HG02571 (cell line): ENCODE results near the gene TRIM67.
"Not testable (repeated sequence)": the region's sequence is repeated elsewhere in the genome, so short reads cannot be mapped to it uniquely, and the experiment has no call there.

Source experiments
- ATAC-seq: cut with Tn5 transposase; IDR thresholded peaks from one replicate; pipeline ENCODE4 v1.9.1; 2021; ENCODE audit warnings: mild to moderate bottlenecking, moderate library complexity; ENCODE audit not compliant: unreplicated experiment

The TRIM67 gene

GRCh38 chr1:231157311-231157710 lies 4.5 kb upstream of the TRIM67 start:
- no peak for ATAC-seq

- not testable (repeated sequence) for ATAC-seq
Measured at GRCh38 chr1:231158141-231158540, 3.7 kb upstream of the TRIM67 start.

DNA sequence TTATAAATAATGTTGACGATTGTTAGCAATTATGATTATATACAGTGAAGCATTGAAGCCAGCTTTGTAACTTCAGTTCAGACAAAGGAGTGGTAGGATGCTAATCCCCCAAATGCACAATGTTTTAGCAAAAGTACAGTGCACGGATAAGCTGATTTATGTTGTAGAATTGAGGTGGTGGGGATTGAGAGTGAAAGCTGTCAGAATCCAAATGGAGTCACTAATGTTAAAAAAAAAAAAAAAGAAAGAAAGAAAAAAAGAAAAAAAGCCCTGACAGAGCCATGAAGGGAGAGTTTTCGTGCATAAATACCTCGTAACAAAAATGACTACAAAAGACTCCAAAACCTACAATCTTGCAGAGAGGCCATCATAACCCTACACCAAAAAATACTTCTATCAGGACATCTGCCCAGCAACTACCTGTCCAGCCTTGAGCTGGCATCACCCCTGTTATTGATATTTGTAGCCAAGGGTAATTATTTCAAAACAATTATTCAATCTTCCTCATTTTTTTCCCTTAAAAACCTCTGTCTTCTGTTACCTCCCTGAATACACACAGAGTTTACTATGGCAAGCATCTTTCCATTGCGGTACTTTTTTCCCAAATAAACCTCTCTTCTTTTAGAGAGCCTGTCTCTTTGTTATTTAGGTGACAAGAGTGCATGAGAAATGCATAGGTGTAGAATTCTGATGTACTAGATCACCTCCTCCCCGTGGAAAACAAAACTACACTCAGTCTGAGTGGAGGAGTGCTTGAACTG lies 2.5 kb upstream of the TRIM67 start:
- no peak for ATAC-seq

DNA sequence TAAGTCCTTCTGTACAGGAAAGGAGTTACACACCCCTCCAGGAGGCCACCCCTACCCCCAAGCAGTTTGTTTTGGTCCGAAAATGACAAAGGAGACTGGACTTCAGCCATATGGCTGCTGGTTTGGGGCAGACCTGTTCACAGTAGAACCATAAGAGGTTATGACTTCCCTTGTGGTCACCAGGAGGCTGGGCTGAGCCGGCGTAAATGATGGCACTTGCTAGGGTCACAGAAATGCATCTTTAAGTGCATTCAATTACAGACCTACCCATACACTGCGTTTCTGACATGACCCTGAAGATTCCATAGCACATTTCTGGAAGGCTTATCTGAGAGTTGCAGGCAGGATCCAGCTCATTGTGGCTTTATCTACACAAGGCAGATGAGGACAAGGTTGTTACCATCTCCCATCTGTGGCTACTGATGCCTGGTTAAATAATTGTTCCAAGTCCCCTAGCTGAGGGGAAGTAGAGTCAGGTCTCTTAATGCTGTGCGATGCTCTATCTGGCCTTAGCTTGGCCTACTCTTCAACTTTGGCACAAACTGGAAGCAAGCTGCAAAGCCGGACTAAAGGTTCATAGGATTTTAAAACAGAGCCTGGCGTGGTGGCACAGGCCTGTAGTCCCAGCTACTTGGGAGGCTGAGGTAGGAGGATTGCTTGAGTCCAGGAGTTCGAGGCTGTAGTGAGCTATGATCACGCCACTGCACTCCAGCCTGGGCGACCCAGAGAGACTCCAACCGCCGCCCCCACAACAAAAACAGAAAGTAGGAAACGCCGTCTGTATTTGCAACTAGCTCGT lies 1.7 kb upstream of the TRIM67 start:
- no peak for ATAC-seq

DNA sequence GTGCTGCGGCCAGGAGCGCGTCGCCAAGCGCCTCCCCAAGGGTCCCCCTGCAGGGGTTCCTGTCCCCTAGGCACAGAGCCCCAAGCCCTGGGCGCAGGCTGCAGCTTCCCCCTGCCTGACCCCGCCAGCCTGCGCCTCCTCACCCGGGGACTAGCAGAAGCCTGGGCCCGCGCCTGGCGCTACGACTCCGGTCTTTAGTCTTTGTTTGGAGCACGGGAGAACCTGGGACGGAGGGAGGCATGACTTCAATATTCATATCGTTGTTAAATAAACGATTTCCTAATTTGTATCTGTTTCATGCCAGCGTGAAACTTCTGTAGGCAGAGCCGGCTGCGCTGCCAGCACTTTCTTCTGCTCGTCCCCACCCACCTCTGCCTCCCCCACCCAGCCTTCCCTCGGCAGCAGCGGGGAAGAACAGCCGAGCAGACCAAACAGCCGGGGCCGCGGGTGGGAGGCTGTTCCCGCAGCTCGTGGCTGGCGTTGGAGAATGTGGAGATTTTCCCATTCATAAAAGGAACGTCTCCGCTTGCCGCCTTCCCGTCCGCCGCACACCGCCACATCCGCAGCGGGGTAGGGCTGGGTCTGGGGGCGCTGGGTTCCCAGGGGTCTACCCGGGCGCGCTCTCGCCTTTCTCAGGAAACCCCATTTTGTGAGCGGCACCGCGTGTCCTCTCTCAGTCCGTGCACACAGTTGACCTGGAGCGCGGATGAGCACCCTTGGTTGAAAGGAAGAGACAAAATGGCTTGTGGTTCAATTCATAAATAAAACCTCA lies 777 bp upstream of the TRIM67 start:
- ATAC-seq = no peak

GRCh38 chr1:231162297-231162969 lies 575 bp downstream of the TRIM67 start:
- no peak for ATAC-seq

DNA sequence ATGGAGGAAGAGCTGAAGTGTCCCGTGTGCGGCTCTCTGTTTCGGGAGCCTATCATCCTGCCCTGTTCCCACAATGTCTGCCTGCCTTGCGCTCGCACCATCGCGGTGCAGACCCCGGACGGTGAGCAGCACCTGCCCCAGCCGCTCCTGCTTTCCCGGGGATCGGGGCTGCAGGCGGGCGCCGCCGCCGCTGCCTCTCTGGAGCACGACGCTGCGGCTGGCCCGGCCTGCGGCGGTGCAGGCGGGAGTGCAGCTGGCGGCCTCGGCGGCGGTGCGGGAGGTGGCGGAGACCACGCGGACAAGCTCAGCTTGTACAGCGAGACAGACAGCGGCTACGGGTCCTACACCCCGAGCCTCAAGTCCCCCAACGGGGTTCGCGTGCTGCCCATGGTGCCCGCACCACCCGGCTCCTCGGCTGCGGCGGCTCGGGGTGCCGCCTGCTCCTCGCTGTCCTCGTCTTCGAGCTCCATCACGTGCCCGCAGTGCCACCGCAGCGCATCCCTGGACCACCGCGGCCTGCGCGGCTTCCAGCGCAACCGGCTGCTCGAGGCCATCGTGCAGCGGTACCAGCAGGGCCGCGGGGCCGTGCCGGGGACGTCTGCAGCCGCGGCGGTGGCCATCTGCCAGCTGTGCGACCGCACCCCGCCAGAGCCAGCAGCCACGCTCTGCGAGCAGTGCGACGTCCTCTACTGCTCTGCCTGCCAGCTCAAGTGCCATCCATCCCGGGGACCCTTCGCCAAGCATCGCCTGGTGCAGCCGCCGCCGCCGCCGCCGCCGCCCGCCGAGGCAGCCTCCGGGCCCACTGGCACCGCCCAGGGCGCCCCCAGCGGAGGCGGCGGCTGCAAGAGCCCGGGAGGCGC lies 1.3 kb downstream of the TRIM67 start:
- no peak for ATAC-seq

- ATAC-seq = no peak
Measured at GRCh38 chr1:231163830-231164427, 2.1 kb downstream of the TRIM67 start.

DNA sequence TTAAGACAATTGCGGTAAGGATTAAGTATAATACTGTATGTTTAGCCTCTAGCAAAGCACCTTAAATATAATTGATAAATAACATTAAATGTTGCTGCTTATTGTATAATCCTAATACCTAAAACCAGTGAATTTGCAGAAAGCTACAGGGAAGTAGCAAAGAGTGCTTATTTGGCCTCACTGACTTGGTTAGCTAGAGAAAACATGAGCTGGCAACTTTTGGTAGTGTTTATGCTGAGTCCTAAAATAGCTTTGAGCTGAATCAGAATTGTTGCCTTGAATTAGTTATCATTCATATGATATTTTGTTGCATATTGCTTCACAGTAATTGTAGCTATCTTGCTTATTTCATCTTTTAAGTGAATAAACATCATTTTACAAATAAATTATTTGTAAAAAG lies 3.5 kb downstream of the TRIM67 start:
- no peak for ATAC-seq

DNA sequence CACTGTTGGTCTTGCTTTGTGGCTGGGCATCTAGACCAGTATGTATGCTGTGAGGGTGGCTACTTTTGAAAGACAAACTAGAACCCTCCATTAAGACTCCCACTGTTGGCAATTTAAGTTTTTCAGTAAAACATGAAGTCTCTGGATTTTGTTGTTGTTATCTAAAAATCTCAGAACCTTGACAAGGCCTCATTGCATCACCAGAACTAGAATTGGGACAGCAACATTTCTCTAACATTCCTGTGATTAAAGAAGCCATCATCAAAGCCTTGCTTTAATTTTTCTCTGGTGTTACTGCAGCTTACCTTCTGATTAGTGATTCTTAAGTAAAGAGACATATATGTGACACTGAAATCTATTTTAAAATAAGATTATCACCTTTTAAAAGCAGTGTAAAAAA lies 4.5 kb downstream of the TRIM67 start:
- ATAC-seq = no peak

DNA sequence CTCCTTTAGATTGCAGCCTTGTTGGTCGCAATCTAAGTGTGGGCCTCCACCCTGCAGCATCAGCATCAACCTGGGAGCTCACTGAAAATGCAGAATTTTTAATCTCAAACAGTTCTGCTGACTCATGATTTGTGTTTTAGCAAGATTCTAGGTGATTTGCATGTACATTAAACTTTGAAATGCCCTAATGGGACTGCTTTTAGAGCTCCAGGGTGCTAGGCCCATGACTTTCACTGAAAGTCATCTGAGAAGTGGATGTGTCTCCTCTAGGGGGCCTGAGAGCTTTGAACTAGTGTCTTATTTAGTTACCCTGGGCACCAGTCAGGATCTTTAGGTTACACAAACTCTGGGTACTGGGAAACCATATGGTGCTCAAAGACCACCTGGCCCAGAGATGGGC lies 9.0 kb downstream of the TRIM67 start:
- ATAC-seq = no peak

- no peak for ATAC-seq
Measured at GRCh38 chr1:231171623-231172197, 9.9 kb downstream of the TRIM67 start.

DNA sequence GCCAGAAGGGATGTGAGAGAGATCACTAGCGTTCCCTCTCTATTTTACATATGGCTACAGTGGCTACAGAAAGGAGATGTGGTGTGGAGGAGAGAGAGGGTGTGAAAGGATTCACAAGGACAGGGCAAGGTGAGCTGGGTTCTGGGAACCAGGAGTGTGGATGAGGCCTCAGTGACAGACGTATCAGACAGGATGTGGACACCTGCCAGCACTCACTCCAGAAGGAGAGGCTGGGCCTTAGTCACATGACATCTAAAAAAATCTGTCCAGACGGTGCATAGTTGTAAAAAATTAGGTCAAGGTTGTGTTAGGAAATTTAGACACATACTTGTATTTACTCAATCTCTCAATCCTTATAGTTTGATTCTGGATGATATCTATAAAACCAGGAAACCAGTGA lies 10.6 kb downstream of the TRIM67 start:
- ATAC-seq = no peak

DNA sequence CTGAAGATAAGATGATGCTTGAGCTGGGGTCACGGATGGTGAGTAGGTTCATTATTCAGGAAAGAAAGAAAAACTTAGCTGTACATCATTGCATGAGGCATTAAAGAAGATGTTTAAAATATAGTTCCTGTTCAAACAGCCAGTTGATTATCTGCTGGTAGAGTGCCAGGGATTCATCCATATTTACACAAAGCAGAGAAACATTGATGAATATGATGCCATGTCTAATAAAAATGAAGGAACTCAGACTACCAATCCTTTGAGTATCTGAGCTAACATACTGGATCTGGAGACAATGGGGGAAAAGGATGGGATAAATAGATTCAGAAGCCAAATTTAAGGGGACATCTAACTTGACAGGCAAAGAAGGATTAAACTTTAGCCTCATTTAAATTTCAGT lies 14.6 kb downstream of the TRIM67 start:
- no peak for ATAC-seq

GRCh38 chr1:231177226-231177625 lies 15.4 kb downstream of the TRIM67 start:
- ATAC-seq = no peak

DNA sequence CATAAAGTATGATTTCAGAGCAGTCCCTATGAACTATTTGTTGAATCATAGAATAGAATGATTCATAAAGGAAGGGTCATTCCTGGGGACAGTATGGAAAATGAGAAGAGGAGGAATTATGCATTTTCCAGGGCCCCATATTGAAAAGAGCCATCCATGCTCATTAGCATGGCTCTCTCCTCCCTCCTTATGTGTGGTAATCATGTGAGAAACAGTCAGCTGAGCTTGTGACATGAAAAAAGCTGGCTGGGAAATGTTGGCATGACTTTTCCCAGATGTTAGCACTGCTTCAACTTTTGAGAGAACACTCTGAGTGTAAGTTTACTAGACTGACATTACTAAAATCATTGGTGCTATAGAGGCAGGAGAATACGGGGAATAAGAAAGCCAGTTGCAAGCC lies 16.1 kb downstream of the TRIM67 start:
- no peak for ATAC-seq

- ATAC-seq = no peak
Measured at GRCh38 chr1:231178970-231179369, 17.1 kb downstream of the TRIM67 start.

- ATAC-seq = no peak
Measured at GRCh38 chr1:231180034-231180433, 18.2 kb downstream of the TRIM67 start.

GRCh38 chr1:231181271-231181670 lies 19.4 kb downstream of the TRIM67 start:
- no peak for ATAC-seq
